HG03432 (cell line): Measurements from ENCODE around the gene TRIM13.
"Not testable (repeated sequence)": the region's sequence is repeated elsewhere in the genome, so short reads cannot be mapped to it uniquely, and the experiment has no call there.

ENCODE experiments used
- ATAC-seq: cut with Tn5 transposase; IDR thresholded peaks from one replicate; pipeline ENCODE4 v1.9.1; 2021; ENCODE audit warnings: mild to moderate bottlenecking, moderate library complexity; ENCODE audit not compliant: unreplicated experiment

The TRIM13 gene, protein sequence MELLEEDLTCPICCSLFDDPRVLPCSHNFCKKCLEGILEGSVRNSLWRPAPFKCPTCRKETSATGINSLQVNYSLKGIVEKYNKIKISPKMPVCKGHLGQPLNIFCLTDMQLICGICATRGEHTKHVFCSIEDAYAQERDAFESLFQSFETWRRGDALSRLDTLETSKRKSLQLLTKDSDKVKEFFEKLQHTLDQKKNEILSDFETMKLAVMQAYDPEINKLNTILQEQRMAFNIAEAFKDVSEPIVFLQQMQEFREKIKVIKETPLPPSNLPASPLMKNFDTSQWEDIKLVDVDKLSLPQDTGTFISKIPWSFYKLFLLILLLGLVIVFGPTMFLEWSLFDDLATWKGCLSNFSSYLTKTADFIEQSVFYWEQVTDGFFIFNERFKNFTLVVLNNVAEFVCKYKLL

DNA sequence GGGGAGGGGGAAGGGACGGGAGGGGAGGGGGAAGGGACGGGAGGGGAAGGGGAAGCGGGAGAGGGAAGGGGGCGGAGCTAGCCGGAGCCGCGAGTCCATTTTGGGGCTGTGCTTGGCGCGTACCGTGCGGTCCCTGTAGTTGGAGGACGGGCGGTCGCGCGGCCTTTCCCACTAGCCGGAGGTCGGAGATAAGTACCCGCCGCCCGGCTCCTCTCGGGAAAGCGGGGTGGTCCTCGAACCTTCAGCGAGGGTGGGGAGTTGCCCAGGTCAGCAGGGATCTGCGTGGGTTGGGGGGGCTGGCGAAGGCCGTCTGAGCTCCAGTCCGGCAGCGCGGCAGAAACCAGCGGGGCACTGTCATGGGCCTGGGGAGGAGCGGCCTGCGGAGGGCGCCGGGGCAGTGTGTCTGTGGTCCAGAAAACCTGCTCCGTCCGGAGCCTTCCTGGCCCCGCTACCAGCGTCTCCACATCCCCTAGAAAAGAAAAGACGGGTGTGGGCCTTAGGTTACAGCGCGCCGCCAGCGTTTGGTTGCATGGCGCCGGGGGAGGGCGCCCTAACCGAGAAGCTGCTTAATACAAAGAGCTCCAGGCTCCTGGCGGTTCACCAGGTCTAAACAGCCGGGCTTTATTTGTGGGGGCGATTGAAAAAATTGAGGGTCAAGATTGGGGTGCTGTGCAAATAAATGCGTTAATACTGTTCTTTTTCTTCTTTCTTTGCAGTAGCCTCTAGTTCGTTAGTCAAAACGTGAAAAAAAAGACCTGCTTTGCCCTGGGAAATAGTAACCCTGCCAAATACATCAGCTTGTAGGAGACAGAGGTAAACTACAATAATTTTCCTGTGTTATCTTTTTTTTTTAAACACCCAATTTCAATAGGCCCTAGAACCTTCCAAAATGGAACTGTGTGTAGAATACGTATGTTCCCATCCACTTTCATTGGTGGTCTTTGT, at the start of gene TRIM13:
TRIM13 (plus strand) TSS at position 92 of the 945 bp plus-strand sequence. CDS start 14,899 bp downstream, outside the sequence.
- ATAC-seq, result peak; percentile 80

DNA sequence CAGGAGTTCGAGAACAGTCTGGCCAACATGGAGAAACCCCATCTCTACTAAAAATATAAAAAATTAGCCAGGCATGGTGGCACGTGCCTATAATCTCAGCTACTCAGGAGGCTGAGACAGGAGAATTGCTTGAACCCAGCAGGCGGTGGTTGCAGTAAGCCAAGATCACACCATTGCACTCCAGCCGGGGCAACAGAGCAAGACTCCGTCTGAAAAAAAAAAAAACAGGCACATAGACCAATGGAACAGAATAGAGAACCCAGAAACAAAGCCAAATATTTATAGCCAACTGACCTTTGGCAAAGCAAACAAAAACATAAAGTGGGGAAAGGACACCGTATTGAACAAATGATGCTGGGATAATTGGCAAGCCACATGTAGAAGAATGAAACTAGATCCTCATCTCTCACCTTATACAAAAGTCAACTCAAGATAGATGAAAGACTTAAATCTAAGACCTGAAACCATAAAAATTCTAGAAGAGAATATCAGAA, 48.0 kb upstream of the TRIM13 start:
- not testable (repeated sequence) for ATAC-seq

DNA sequence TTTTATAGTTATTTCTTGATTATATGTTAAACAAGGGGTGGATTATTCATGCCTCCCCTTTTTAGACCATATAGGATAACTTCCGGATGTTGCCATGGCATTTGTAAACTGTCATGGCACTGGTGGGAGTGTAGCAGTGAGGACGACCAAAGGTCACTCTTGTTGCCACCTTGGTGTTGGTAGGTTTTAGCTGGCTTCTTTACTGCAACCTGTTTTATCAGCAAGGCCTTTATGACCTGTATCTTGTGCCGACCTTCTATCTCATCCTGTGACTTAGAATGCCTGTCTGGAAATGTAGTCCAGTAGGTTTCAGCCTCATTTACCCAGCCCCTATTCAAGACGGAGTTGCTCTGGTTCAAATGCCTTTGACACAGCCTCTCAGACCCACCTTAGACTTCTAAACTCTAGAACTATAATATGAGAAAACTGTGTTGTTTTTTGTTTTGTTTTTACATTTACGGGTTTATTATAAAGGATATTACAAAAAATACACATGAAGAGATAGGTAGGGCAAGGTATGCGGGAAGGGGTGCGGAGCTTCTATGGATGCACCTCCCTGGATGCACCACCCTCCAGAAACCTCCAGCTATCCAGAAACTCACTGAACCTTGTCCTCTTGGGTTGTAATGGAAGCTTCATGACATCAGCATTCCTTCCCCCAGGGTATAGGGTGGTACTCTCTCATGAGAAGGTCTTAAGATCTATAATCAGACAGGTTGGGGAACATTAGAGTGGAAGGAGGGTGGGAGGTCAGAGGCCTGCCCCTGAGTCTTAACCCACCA, 44.9 kb upstream of the TRIM13 start:
- ATAC-seq, result no peak

DNA sequence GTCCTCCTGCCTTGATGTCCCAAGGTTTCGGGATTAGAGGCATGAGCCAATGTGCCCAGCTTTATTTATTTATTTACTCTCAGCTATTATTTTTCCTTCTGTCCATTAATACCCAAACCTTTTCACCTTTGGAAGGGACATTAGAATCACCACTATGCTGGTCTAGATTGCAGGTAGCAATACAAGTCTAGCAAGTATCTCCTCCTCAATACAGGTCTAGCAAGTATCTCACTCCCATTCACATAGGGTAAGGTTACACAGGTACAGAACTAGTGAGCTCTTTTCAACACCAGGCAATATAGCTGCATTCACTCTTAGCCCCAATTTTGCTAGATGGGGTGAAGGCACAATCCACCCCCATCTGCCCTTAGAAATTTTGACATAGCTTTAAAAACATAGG, 43.3 kb upstream of the TRIM13 start:
- ATAC-seq, result no peak

DNA sequence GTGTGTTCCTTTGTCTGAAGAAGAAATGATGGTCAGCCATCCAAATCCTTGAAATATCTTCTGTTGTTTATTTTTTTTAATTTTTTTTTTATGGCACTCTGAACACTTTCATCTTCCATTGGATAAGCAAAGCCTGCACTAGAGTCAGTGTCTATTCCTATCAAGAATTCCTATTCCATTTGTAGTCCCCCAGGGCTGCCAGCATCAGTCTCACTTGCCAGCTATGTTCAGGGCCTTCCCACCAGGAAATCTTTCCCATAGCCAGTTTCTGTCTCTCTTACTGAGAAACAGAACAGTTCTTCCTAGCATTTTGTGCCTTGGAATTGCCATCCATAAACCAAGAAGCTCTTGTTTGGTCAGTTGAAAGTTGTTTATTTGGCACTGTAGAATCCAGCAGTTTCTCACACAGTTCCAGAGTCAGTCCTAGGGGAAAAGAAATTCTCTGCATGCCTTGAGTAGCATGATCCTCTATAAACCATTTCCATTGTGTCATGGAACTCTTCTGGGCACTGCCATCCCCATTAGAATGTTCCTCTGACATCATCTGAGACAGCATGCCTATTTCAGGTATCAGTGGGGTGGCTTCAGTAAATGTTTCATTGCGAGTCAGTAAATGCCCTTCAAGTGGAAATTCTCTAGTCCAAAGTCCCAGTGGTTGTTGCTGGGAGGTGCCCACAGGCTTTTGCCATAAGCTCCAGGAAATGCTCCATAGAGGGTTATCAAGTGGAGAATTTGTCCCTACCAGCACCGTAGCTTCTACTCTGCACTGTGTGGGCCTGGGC, 42.0 kb upstream of the TRIM13 start:
- ATAC-seq, result no peak

DNA sequence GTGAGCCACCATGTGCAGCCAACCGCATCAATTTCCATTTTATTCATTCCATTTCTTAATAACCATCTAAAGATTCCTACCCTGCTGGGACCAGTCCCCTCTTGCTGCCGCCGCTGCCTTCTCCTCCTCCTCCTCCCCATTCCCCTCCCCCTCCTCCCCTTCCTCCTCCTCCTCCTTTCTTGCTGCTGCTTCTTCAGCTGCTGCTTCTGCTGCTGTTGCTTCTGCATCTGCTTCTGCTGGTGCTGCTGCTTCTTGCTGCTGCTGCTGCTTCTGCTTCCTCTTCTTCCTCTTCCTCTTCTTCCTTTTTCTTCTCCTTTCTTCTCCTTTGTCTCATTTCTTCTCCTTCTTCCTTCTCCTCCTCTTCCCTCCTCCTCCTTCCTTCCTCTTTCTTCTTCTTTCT, 40.7 kb upstream of the TRIM13 start:
- no peak for ATAC-seq

DNA sequence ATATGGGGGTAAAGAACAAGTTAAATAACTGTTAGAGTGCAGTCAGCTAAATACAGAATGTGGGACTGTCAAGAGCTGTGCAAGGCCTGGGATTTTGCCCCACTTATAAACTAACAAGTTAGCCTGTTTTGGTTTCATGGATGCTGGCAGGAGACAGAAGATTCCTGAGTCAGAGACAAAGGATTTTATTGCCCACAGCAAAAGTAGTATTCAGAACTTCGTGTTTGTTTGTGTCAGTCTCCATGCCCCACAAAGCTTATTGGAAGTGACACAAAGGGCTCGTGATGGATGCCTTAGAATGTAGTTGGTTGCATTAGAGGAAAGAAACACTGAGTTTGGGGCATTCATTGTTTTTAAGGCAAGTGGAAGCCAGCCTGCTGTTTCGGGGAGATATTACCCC, 38.5 kb upstream of the TRIM13 start:
- no peak for ATAC-seq

DNA sequence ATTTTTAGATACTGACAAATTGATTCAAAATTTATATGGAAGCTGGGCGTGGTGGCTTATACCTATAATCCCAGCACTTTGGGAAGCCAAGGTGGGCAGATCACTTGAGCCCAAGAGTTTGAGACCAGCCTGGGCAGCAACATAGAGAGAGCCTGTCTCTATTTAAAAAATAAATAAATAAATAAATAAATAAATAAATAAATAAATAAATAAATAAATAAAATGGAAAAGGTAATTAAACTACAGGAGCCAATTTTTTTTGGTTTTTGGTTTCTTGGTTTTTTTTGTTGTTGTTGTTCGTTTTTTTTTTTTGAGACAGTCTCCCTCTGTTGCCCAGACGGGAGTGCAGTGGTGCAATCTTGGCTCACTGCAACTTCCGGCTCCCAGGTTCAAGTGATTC, 29.4 kb upstream of the TRIM13 start:
- ATAC-seq, result no peak

DNA sequence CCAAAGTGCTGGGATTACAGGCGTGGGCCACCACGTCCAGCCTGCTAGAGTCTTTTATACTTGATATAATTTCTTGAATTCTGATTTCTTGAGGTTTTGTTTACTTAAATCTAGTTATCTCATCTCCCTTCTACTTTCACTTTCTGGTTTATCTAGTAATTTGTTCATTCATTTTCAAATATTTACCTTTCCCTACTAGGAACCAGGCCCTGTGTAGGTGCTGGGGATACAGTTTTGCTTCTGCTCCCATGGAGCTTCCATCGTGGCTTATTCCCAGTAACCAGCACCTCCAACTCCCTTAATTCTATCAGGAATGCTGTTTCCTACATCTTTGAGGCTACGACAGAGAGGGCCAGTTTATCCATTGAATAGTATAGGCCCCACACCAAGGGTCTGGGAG, 24.1 kb upstream of the TRIM13 start:
- ATAC-seq, result no peak

DNA sequence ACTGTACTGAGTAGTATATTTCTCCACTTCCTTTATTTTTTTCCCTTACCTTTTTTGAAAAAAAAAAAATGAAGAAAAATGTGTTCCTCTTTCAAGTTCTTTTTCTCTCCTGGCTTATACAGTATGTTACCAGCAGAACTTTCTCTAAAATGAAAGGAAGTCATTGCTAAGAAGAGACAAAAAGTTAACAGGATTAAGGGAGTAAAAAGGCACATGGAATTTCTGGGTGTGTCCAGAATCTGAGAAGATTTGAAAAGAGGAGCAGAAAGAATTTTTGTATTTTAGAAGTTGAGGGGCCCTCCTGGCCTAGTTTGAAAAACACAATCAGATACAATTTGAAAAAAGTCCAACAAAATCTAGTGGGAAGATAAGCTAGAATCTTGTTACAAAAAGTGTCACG, 21.0 kb upstream of the TRIM13 start:
- no peak for ATAC-seq

DNA sequence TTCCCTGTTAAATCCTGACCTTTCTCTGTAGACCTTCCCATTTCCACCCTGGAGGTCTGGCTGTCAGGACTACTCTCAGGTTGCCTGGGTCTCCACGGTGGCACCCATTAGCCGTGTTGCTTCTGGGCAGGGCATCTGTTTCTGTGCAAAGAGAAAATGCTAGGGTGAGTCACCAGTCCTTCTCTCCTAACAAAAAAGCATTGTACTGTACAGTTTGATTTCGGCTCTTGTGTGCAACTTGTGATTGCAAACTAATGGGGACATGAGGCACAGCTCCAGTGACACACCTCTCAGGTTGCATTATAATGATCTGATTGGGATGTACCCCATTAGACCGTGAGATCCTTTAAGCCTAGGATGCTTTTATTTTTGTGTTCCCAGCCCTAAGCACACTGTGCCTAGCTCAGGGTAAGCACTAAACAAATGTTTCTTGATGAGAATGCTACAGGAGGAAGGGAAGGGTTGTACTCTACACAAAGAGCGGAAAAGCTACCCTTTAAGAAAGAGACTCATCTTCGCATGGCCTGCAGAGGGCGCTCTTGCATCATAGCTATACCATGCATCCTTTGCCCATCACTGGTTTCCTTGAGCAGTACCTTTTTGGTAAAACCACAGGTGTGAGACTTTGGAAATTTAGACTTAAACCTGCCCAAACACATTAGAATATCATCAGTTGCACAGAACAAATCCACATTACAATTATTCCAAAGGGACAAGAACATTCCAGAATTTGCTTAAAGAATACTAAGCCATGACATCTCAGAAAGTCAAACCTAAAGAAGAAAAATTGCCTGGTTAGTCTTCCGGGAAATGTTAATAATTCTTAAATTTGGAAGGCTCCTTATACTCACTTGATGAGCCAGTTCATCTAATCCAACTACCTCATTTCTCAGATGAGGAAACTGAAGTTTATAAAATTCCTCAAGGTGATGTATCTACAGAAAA, 20.3 kb upstream of the TRIM13 start:
- ATAC-seq, result peak; percentile 60

DNA sequence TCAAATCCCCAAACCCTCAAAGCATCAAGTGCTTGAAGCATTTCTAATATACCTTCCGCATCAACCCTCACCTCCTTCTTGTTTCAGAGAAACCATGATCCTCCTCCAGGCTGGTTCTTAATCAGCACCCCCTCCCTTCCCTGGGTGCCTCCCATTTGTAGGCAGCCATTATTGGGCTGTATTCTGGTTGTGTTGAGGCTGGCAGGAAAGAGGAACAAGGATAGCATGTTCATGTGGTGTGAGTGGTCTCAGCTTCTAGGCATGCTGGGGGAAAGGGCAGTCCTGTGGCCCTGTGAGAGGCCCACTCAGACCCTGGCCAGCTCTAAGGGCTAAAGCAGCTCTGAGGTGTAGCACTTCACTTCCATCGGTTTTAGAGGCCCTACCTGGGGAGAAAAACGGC, 18.9 kb upstream of the TRIM13 start:
- no peak for ATAC-seq

DNA sequence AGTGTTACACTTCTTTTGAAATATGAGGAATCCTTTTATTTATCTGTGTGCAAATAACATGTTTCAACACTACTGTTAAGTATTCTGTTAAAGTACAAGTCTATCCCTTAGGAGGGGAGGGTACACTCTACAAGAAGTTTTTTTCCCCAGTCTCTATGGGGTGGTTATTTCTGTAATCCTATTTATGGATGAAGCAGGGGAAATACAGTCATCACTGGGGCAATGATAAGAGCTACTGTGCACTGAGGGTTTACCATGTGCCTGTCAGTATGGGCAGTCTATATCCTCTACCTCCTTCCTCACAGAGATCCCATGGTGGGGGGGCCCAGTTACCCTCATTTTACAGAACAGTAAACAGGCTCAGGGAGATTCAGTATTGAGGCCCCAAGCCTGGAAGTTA, 16.6 kb upstream of the TRIM13 start:
- ATAC-seq, result no peak

DNA sequence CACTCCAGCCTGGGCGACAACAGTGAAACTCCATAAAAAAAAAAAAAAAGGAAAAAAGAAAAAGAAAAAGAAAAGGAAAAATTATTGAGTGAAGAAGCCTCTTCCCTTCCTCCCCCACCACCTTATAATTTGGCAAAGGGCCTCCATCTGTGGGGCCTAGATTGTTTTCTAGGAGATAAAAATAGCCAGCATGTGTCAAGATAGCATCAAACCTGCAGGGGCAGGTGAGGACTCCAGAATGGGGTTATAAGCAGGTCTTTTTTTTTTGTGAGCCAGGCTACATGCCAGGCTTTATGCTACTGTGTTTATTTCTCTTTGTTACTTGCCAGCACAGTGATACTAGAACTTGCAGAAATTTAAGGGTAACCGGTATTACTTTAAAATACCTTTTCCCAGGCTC, 11.7 kb upstream of the TRIM13 start:
- no peak for ATAC-seq

DNA sequence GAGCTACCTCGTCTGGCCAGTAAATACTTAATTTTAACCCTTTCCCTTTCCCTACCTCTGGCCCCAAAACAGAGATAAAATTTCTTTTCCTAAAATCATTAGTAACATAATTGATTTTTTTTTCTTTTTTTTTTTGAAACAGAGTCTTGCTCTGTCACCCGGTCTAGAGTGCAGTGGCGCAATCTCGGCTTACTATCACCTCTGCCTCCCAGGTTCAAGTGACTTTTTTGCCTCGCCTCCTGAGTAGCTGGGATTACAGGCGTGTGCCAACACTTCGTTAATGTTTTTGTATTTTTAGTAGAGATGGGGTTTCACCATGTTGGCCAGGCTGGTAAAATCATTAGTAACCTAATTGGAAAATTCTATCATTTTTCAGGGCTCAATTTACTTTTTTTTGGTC, 10.4 kb upstream of the TRIM13 start:
- no peak for ATAC-seq

DNA sequence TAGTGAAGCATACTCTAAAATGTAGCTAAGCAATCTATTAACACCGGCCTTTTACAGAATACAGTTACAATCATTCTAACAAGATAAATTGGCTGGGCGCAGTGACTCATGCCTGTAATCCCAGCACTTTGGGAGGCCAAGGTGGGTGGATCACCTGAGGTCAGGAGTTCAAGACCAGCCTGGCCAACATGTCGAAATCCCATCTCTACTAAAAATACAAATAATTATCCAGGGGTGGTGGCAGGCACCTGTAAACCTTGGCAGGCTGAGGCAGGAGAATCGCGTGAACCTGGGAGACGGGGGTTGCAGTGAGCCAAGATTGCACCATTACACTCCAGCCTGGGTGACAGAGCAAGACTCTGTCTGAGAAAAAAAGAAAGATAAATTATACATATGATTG, 6.2 kb upstream of the TRIM13 start:
- ATAC-seq, result not testable (repeated sequence)

DNA sequence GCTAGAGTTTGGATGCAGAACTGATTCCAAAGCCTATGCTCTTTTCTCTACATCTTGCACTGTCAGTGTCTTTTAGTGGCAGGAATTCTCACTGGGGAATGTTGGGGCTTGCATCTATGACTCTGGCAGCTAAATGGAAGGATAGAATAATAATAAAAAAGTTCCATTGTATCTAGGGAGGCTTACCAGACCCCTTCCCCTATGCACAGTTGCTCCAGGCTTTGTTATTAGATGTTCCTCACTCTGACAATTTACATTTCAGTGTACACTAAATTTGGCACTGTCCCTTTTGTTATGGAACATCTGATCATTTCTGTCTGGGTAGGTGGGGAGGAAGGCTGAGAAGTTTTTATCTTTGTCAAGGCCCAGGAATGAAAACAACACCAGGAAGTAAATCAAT, 3.7 kb upstream of the TRIM13 start:
- no peak for ATAC-seq

DNA sequence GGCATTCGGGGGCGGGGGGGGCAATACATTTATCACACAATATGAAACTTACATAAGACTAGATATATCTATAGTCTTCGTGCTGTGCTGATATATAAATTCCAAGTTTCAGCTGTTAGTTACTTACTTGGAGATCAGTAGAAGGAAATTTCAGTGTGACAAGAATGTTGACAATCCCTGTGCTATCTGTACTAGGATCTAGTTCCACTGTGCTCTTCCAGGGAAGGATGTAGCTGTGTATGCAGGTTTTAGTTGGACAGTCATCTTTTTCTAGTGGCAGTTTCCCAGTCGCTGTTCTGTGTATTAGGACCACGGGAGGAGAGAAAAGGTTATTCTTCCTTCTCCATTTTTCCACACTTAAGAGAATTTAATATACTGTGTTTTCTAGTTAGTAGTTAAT, 3.2 kb upstream of the TRIM13 start:
- no peak for ATAC-seq

DNA sequence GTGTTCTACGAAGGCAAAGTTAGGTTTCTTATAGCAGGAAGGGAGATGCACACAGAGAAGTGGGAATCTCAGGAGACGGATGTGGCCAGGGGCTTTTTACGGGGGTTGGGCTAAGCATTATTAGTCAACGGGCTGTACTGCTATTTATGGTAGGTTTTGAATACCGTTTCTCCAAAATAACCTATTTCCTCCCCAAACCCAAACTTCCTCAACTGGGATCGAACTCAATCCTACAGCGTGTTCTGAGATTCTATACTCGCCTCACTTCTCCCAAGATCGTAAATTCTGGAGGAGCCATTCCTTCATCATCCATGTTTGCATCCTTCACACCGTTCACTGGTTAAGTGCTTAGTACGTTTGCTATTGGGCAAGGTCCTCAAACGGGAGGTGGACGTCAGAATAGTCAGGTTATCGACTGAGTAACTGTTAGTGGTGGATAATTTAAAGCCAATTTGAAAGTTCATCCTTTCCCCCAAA, 1.2 kb upstream of the TRIM13 start:
- no peak for ATAC-seq
